HFFc6 (cell line): ENCODE results near the gene EVC2. TPM values are rescaled to one million over a fixed set of nuclear protein-coding genes. Genes with fewer than 3 reads are reported as not detected.

Experiments
- DNase-seq: peaks from one replicate; pipeline ENCODE4 v3.0.0-alpha.2; 2018
- H3K27ac Mint-ChIP-seq: 2 replicates; pipeline ENCODE4 v1.8.0; 2020; ENCODE audit warnings: mild to moderate bottlenecking, mixed read lengths
- H3K27me3 Mint-ChIP-seq: 2 replicates; pipeline ENCODE4 v1.8.0; 2021; ENCODE audit warnings: mild to moderate bottlenecking, moderate library complexity, mixed read lengths; ENCODE audit not compliant: insufficient read depth
- H3K36me3 Mint-ChIP-seq: 2 replicates; pipeline ENCODE4 v1.8.0; 2021; ENCODE audit warnings: low read depth, mixed read lengths
- H3K4me1 Mint-ChIP-seq: 2 replicates; pipeline ENCODE4 v1.8.0; 2020; ENCODE audit warnings: low read depth, mixed read lengths
- H3K4me3 Mint-ChIP-seq: 2 replicates; pipeline ENCODE4 v1.8.0; 2020; ENCODE audit warnings: mild to moderate bottlenecking, moderate library complexity, mixed read lengths
- H3K9me3 Mint-ChIP-seq: 2 replicates; pipeline ENCODE4 v1.8.0; 2020; ENCODE audit warnings: mild to moderate bottlenecking, mixed read lengths
- CTCF ChIP-seq: fragments of 200-600 bp; sonication (generic); IDR thresholded peaks from 2 replicates; pipeline ENCODE4 v1.5.0; 2021; ENCODE audit warnings: antibody characterized with exemption, mild to moderate bottlenecking
- total RNA-seq, 6 experiments: library from RNA; stranded (reverse); fragmentation: NEBNext Ultra II Directional; extraction: Animal tissue kit (Norgen Biotek cat#: 25700); gene quantifications; 2 replicates in 1 of 6; 3 replicates in 5 of 6; pipeline ENCODE4 v1.2.3, GENCODE V29; 2021

EVC2 gene
- total RNA-seq, 6 experiments from 2014 or later: 3.0 to 4.1 (median 3.8) TPM

- Mint-ChIP-seq H3K36me3 (peaks cover 53% of the 10 kb centered on the region), H3K27ac (no peak overlapping the region), H3K9me3 (no peaks in the 10 kb centered on the region), H3K4me3 (no peak overlapping the region), H3K4me1 (peaks cover 68% of the 10 kb centered on the region), H3K27me3 (peaks cover 3% of the 10 kb centered on the region)
- DNase-seq: no peak
- no peak for TF ChIP-seq CTCF
These were observed 47.9 kb upstream of the EVC2 start for GRCh38 chr4:5756271-5756670.

- H3K4me1 Mint-ChIP-seq: peaks cover 73% of the 10 kb centered on the region
- no peak overlapping the region for H3K4me3 Mint-ChIP-seq
- H3K9me3 Mint-ChIP-seq: no peaks in the 10 kb centered on the region
- DNase-seq: no peak
- no peak for TF ChIP-seq CTCF
- H3K27me3 Mint-ChIP-seq: peaks cover 3% of the 10 kb centered on the region
- H3K36me3 Mint-ChIP-seq: peaks cover 53% of the 10 kb centered on the region
- H3K27ac Mint-ChIP-seq: peak overlapping the region; percentile 61
These were observed 47.3 kb upstream of the EVC2 start for GRCh38 chr4:5755679-5756078.

- peaks cover 73% of the 10 kb centered on the region for H3K4me1 Mint-ChIP-seq
- H3K27me3 Mint-ChIP-seq: peaks cover 3% of the 10 kb centered on the region
- peak overlapping the region; percentile 61 for H3K27ac Mint-ChIP-seq
- H3K9me3 Mint-ChIP-seq: no peaks in the 10 kb centered on the region
- H3K36me3 Mint-ChIP-seq: peaks cover 51% of the 10 kb centered on the region
- no peak for DNase-seq
- H3K4me3 Mint-ChIP-seq: no peak overlapping the region
- no peak for TF ChIP-seq CTCF
These were observed 46.8 kb upstream of the EVC2 start for GRCh38 chr4:5755161-5755560.

- Mint-ChIP-seq H3K4me1 (peaks cover 73% of the 10 kb centered on the region), H3K4me3 (no peak overlapping the region), H3K9me3 (no peaks in the 10 kb centered on the region), H3K36me3 (peaks cover 51% of the 10 kb centered on the region), H3K27ac (peak overlapping the region; percentile 97), H3K27me3 (peaks cover 6% of the 10 kb centered on the region)
- DNase-seq: no peak
- TF ChIP-seq CTCF: no peak
These were observed 46.1 kb upstream of the EVC2 start for GRCh38 chr4:5754529-5754881.

- peaks cover 6% of the 10 kb centered on the region for H3K27me3 Mint-ChIP-seq
These were observed 45.6 kb upstream of the EVC2 start for GRCh38 chr4:5753766-5754528.

More at GRCh38 chr4:5753766-5754528, 45.6 kb upstream of the EVC2 start:
- H3K27ac Mint-ChIP-seq: peak overlapping the region; percentile 97
- no peak for TF ChIP-seq CTCF
- H3K4me3 Mint-ChIP-seq: peak overlapping the region; percentile 55
- H3K9me3 Mint-ChIP-seq: no peaks in the 10 kb centered on the region
- peaks cover 73% of the 10 kb centered on the region for H3K4me1 Mint-ChIP-seq
- peaks cover 51% of the 10 kb centered on the region for H3K36me3 Mint-ChIP-seq
- peak; percentile 86 for DNase-seq
